Hepatocyte (in vitro differentiated cells): ENCODE measurements around the gene AREL1. TPM values are rescaled to one million over a fixed set of nuclear protein-coding genes. Genes with fewer than 3 reads are reported as not detected.

Source experiments
- DNase-seq: peaks from one replicate; pipeline ENCODE4 v3.0.0-alpha.2; 2016; ENCODE audit warnings: low spot score
- H2AFZ ChIP-seq: fragments of 200-600 bp; sonication (generic); 2 replicates; pipeline ENCODE4 v1.6.0; 2016; ENCODE audit warnings: antibody characterized with exemption, mild to moderate bottlenecking
- H3K27ac ChIP-seq: fragments of 200-600 bp; sonication (generic); 2 replicates; pipeline ENCODE4 v1.5.1; 2016; ENCODE audit warnings: mild to moderate bottlenecking
- H3K27me3 ChIP-seq: fragments of 200-600 bp; sonication (generic); 2 replicates; pipeline ENCODE4 v1.6.1; 2016
- H3K36me3 ChIP-seq: fragments of 200-600 bp; sonication (generic); replicated peaks from 2 replicates; pipeline ENCODE4 v1.5.1; 2016; ENCODE audit warnings: low read depth; ENCODE audit not compliant: insufficient read depth
- H3K4me1 ChIP-seq: fragments of 200-600 bp; sonication (generic); 2 replicates; pipeline ENCODE4 v1.5.1; 2016; ENCODE audit warnings: mild to moderate bottlenecking, moderate library complexity; ENCODE audit not compliant: insufficient read depth
- H3K4me2 ChIP-seq: fragments of 200-600 bp; sonication (generic); 2 replicates; pipeline ENCODE4 v1.6.0; 2016
- H3K4me3 ChIP-seq: fragments of 200-600 bp; sonication (generic); 2 replicates; pipeline ENCODE4 v1.5.1; 2016; ENCODE audit warnings: mild to moderate bottlenecking
- H3K79me2 ChIP-seq: fragments of 200-600 bp; sonication (generic); 2 replicates; pipeline ENCODE4 v1.6.0; 2017; ENCODE audit warnings: mild to moderate bottlenecking
- H3K9me2 ChIP-seq: fragments of 200-600 bp; sonication (generic); replicated peaks from 2 replicates; pipeline ENCODE4 v1.6.0; 2017; ENCODE audit warnings: mild to moderate bottlenecking; ENCODE audit not compliant: insufficient read depth
- H3K9me3 ChIP-seq: fragments of 200-600 bp; sonication (generic); 2 replicates; pipeline ENCODE4 v1.5.1; 2016; ENCODE audit warnings: low read depth, mild to moderate bottlenecking
- H4K20me1 ChIP-seq: fragments of 200-600 bp; sonication (generic); 2 replicates; pipeline ENCODE4 v1.6.0; 2016; ENCODE audit warnings: mild to moderate bottlenecking; ENCODE audit not compliant: insufficient read depth, poor library complexity, severe bottlenecking
- EZH2 ChIP-seq: fragments of 200-600 bp; sonication (generic); IDR thresholded peaks from 2 replicates; pipeline ENCODE4 v1.6.1; 2016; ENCODE audit warnings: antibody characterized with exemption, mild to moderate bottlenecking, borderline replicate concordance
- EZH2phosphoT487 ChIP-seq: fragments of 200-600 bp; sonication (generic); IDR thresholded peaks from one replicate; pipeline ENCODE4 v1.6.1; 2018; ENCODE audit warnings: antibody characterized with exemption, mild to moderate bottlenecking, low read depth, moderate library complexity; ENCODE audit not compliant: unreplicated experiment, severe bottlenecking
- WGBS: methylation state at CpG from one replicate; pipeline ENCODE4 v1.1.6; 2016; ENCODE audit warnings: low lambda C conversion rate; ENCODE audit errors: missing lambda C conversion rate; 5-methylcytosine and 5-hydroxymethylcytosine counted together
- polyA plus RNA-seq: library from polyadenylated mRNA; unstranded; fragments of >200 nt; fragmentation: Nextera tagmentation; extraction: Ambion mirVana; gene quantifications from 2 replicates; pipeline ENCODE4 v1.2.1, GENCODE V29; 2016
- total RNA-seq: library from RNA; depleted of rRNA; stranded (reverse); fragments of >200 nt; gene quantifications from 2 replicates; pipeline ENCODE4 v1.2.3, GENCODE V29; 2014
- TF ChIP-seq, protein P1 (sequence below): fragments of 200-600 bp; sonication (generic); IDR thresholded peaks from 2 replicates; pipeline ENCODE4 v1.5.1; 2016; ENCODE audit warnings: antibody characterized with exemption, mild to moderate bottlenecking; ENCODE audit not compliant: poor library complexity

The AREL1 gene
- total and polyA plus RNA-seq, 2 experiments from 2014 or later: 11.4 to 31.7 TPM

DNA sequence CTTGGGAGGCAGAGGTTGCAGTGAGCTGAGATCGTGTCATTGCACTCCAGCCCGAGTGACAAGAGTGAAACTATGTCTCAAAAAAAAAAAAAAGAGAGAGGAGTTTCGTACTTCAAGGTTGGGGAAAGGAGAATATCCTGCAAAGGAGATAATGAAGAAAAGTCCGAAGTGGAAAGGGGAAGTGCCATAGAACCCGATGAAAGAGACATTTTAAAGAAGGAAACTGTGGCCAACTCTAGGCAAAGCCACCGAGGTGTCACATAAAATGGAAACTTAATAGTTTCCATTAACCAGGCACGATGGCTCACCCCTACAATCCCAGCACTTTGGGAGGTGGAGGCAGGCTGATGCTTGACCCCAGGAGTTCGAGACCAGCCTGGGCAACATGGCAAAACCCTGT is 85.8 kb downstream of the AREL1 start:
- Histone ChIP-seq H2AFZ (no peak overlapping the region), H3K27me3 (no peaks in the 10 kb centered on the region), H3K9me2 (no peaks in the 10 kb centered on the region), H3K36me3 (no peaks in the 10 kb centered on the region), H3K4me3 (no peak overlapping the region), H4K20me1 (no peaks in the 10 kb centered on the region), H3K9me3 (no peaks in the 10 kb centered on the region), H3K27ac (no peak overlapping the region), H3K4me2 (no peak overlapping the region), H3K79me2 (no peaks in the 10 kb centered on the region), H3K4me1 (peaks cover 3% of the 10 kb centered on the region)
- DNase-seq: no peak
- TF ChIP-seq, protein P1, sequence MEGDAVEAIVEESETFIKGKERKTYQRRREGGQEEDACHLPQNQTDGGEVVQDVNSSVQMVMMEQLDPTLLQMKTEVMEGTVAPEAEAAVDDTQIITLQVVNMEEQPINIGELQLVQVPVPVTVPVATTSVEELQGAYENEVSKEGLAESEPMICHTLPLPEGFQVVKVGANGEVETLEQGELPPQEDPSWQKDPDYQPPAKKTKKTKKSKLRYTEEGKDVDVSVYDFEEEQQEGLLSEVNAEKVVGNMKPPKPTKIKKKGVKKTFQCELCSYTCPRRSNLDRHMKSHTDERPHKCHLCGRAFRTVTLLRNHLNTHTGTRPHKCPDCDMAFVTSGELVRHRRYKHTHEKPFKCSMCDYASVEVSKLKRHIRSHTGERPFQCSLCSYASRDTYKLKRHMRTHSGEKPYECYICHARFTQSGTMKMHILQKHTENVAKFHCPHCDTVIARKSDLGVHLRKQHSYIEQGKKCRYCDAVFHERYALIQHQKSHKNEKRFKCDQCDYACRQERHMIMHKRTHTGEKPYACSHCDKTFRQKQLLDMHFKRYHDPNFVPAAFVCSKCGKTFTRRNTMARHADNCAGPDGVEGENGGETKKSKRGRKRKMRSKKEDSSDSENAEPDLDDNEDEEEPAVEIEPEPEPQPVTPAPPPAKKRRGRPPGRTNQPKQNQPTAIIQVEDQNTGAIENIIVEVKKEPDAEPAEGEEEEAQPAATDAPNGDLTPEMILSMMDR: no peak
- TF ChIP-seq EZH2phosphoT487 (no peak), EZH2 (no peak)
- 95% methylated on average over 8 of the region's 8 CpGs for WGBS

DNA sequence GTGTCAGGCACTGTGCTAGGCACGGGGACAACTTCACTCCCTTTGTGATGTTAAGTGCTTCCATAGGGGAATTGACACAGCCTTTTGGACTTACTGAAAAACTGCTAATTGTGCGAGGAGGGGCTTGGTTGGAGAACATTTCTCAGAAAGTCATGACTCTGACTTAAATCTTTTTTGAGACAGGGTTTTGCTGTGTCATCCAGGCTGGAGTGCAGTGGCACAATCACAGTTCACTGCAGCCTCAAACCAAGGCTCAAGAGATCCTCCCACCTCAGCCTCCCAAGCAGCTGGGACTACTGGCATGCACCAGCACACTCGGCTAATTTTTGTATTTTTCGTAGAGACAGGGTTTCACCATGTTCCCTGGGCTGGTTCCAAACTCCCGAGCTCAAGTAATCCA is 90.6 kb downstream of the AREL1 start:
- 86% methylated on average over 5 of the region's 5 CpGs for WGBS
- H3K4me3 ChIP-seq: no peak overlapping the region
- H3K27ac ChIP-seq: no peak overlapping the region
- TF ChIP-seq, protein P1: no peak
- no peak overlapping the region for H2AFZ ChIP-seq
- H3K79me2 ChIP-seq: no peaks in the 10 kb centered on the region
- H3K27me3 ChIP-seq: no peaks in the 10 kb centered on the region
- no peaks in the 10 kb centered on the region for H4K20me1 ChIP-seq
- H3K4me1 ChIP-seq: peaks cover 25% of the 10 kb centered on the region
- no peak for DNase-seq
- no peaks in the 10 kb centered on the region for H3K9me2 ChIP-seq
- H3K4me2 ChIP-seq: no peak overlapping the region
- H3K9me3 ChIP-seq: no peaks in the 10 kb centered on the region
- no peaks in the 10 kb centered on the region for H3K36me3 ChIP-seq

DNA sequence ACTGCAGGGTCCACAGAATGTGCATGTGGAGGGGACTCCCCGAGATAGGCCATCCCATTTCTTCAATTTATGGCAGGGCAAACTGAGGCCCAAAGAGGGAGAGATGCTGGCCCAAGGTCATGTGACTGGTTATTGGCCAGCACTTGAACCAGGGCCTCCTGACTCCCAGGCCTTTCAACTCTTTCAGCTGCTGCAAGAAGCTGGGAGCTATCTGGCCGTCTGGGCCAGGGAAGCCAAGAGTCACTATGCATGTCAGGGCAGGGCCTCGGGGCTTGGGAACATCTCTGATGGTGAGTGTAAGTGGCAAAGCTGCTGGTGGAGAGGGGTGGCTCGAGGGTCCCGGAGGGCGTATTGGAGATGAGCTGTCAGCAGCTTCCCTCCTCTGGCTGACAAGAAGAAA is 91.3 kb downstream of the AREL1 start:
- H3K4me2 ChIP-seq: no peak overlapping the region
- H3K9me2 ChIP-seq: no peaks in the 10 kb centered on the region
- WGBS: 58% methylated on average over 6 of the region's 6 CpGs
- no peak overlapping the region for H3K4me3 ChIP-seq
- no peak for TF ChIP-seq EZH2phosphoT487
- TF ChIP-seq, protein P1: no peak
- TF ChIP-seq EZH2: no peak
- DNase-seq: no peak
- H3K36me3 ChIP-seq: no peaks in the 10 kb centered on the region
- no peak overlapping the region for H3K27ac ChIP-seq
- H3K9me3 ChIP-seq: no peaks in the 10 kb centered on the region
- no peaks in the 10 kb centered on the region for H4K20me1 ChIP-seq
- no peaks in the 10 kb centered on the region for H3K27me3 ChIP-seq
- peaks cover 25% of the 10 kb centered on the region for H3K4me1 ChIP-seq
- no peaks in the 10 kb centered on the region for H3K79me2 ChIP-seq
- H2AFZ ChIP-seq: no peak overlapping the region

DNA sequence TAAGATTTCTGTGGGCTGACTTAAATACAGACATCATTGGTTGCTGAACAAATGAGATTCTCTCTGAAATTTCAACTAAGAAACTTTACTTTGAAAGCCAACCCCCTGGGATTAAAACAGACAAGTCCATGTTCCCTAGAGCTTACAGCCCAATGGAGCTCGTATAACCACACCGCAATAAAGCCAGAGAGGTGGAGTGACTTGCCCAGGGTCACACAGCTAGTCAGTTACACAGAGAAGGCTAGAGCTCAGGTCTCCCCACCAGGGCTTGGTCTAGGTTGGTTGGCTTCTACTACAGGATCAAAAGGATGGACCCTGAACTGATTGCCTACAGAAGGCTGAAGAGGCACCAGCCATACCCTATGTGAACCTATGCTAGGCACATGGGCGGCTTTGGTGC is 92.0 kb downstream of the AREL1 start:
- no peak overlapping the region for H3K4me2 ChIP-seq
- DNase-seq: no peak
- no peaks in the 10 kb centered on the region for H3K36me3 ChIP-seq
- peak overlapping the region; percentile 31 for H3K27ac ChIP-seq
- no peaks in the 10 kb centered on the region for H3K27me3 ChIP-seq
- H3K9me2 ChIP-seq: no peaks in the 10 kb centered on the region
- 88% methylated on average over 3 of the region's 3 CpGs for whole genome bisulfite sequencing
- peaks cover 25% of the 10 kb centered on the region for H3K4me1 ChIP-seq
- H2AFZ ChIP-seq: no peak overlapping the region
- H3K4me3 ChIP-seq: no peak overlapping the region
- TF ChIP-seq, protein P1: no peak
- TF ChIP-seq EZH2 (no peak), EZH2phosphoT487 (no peak)
- no peaks in the 10 kb centered on the region for H3K79me2 ChIP-seq
- no peaks in the 10 kb centered on the region for H4K20me1 ChIP-seq
- H3K9me3 ChIP-seq: no peaks in the 10 kb centered on the region
